Activated CD8-positive, alpha-beta memory T cell treated with anti-CD3 and anti-CD28 coated beads for 24 hours (primary cell): ENCODE data around the gene SRRM2.

Source experiments
- DNase-seq: peaks from one replicate; pipeline ENCODE4 v3.0.0-alpha.2; 2020

Gene SRRM2

GRCh38 chr16:2740476-2740875, 12.0 kb upstream of the SRRM2 start:
- no peak for DNase-seq

GRCh38 chr16:2741168-2741567, 11.3 kb upstream of the SRRM2 start:
- DNase-seq = no peak

DNA sequence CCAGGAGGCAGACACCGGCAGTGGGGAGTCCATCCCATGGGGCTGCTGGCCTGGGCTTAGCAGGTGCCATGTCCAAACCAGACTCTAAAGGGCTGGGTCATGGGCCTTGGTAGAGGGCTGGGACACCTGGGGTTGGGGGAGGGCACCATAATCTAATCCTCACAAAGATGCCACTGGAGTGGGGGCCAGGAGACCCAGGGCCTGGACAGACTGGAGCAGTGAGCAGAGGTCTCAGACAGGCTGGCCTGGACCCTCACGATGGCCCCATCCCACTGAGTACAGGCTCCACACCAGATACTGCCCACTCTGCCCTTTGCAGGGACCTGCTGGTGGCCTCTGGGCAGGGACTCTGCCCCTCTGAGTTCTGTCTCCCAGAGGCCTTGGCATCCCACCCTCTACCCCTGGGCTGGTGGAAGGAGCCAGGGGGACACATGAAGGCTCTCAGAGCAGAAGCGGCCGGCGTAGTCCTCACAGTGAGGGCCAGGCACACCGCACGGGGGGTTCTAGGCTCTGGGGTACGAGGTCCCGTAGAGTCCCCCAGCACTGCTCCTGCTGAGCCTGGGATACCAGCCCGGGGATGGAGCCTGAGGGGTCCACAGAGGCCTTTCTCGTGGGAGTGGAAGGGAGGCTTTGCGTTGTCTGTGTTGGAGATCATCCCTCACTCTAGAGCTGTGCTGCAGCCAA, 10.0 kb upstream of the SRRM2 start:
- DNase-seq = no peak

DNA sequence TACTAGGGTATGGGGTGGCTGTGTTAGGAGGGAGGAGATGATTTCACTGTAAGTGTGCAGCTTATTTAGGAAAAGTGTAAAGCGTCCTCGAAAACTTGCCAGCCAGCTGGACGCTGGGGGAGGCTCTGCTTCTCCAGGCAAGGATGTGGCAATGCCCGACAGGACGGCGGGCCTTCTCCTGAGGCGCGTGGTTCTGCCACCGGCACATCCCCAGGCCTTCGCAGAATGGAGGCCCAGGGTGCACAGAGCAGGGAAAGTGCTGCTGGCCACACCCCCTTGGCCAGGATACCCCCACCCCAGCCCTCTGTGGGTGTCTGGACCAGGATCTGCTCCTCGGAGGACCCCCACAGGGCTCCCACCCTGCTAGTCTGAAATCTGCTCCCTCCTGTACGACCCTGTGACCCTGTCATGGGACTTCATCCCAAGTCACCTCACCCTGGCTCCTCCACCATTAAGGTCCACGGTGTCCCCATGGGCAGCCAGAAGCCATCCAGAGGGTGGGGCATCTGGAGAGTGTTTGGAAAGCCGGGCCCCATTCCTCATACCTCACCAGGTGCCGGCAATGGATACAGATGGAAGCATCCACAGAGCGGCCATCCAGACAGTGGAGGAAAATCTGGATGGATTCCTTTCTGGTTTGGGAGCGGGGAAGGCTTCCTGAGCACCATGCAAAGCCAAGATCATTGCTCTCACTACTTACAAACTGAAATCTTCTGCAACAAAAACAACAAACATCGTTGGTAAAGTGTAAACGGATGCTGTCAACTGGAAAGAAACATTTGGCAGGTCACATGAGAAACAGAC, 9.2 kb upstream of the SRRM2 start:
- DNase-seq = no peak

- no peak for DNase-seq
These were observed 7.7 kb upstream of the SRRM2 start for GRCh38 chr16:2744711-2745110.

DNA sequence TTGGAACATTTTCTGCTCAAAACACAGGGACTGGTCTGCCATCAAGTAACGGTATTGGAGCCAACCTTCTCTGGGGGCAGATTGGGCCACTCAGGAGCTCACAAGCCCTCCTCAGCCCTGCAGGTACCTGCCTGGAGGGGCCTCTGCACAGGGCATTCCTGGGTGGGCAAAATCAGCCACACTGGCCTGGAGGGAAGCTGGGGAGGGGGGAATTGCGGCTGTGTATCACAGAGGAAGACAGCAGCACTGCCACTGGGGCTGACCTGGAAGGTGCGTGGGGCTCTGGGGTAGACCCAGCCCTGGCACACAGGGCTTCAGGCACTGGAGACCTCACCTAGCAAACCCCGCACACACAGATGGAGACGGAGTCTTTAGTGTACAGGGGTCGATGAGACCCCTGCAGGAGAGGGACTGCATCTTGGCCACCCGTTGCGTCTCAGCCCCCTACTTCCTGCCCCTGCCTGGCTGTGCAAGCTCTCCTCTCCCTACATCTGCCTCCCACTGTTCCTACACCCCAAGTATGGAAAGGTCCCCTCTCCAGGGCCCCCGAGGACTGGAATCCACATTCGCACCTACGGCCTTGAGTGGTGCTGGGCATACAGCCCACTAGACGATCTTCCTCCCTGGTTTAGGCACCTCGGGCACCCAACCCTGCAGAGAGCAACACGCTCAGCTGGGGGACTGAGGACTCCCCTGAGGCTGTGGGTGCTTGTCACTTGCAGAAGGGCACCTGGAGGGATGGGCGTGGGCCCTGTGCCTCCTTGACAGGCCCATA, 7.1 kb upstream of the SRRM2 start:
- DNase-seq = no peak

- no peak for DNase-seq
These were observed 6.5 kb upstream of the SRRM2 start for GRCh38 chr16:2745961-2746360.

DNA sequence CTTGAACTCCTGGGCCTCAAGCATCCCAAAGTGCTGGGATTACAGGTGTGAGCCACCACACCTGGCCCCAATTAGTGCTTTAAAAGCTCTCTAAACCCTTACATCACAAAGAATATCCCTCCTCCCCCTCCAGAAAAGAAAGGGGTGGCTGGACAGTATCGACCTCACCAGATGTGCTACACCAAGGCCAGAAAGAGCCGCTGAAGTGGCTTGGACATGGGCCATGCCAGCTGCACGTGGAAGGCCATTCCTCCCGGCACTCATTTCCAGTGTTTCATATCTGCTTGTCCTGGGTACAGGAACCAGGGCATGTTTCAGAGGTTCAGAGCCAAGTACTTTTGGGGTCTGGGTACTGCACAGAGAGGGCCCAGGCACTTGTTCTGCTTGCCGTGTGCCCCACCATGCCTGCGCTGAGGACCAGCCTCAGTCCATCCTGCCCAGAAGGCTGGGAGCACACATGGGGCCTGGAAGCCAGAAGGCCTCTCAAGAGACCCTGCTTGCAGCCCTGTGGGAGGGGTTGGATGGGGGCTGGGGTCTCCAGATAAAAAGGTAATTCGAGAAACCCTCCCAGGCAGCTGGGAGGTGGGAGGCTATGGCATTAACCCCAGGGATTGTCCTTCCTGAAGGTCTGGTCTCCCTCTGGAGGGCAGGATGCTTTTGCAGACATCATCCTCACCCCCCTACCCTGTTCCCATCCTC, 3.5 kb upstream of the SRRM2 start:
- no peak for DNase-seq

GRCh38 chr16:2749476-2749875, 3.0 kb upstream of the SRRM2 start:
- no peak for DNase-seq

- no peak for DNase-seq
These were observed 2.5 kb upstream of the SRRM2 start for GRCh38 chr16:2749936-2750335.

- no peak for DNase-seq
These were observed 832 bp upstream of the SRRM2 start for GRCh38 chr16:2751577-2752034.

DNA sequence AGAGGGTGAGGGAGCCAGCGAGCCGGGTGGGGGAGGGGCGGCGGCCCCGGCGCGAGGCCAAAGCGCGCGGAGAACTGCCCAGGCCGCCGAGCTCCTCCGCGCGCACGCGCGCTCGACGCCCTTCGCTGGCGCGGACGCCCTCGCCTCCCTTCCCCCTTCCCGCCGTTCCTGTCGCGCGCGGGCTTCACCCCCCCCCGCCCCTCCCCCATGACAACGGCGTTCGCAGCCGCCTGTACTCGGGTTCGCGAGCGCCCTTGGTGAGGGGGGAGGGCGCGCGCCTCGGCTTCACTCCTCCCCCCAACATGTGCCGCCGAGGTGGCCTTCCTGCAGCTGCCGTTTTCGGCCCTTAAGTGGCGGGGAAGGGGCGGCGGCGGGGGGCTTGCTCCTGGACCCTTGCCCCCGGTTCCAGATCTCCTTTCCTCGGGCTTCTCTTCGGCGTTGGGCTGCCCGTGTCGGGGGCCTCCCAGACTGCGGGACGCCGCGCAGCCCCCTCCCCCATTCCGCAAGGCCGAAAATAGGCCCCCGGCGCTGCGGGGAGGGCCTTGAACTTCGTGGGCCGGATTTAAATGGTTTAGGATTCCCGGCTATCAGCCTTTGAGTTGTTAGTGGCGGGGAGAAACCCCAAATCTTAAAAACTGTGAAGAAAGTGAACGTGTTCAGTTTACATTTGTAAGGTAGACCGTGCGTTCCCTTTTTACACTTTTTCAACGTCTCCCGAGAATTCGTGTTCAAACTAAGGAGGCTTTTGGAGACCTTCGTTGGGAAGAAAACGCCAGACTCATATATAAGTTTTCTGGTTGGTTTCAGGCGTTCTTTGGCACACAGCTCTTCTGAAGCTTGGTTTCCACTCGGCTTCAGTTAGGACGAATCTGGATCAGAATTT, 653 bp downstream of the SRRM2 start:
- DNase-seq = no peak

DNA sequence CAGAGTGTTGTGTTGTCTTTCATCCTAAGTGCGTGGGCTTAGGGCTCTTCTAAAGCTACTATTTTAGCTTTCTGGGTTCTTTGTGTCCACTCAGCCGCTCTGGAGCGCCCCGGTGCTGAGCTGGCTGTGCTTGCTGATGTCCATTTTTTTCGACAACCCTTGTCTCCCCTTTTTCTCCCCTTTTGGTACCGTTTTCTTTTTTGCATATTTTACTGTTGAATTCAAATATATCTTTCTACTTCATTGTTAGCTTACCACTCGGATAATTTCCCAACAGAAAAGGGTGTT, 1.2 kb downstream of the SRRM2 start:
- no peak for DNase-seq

GRCh38 chr16:2755158-2755557, 2.7 kb downstream of the SRRM2 start:
- no peak for DNase-seq

GRCh38 chr16:2756288-2757015, 4.0 kb downstream of the SRRM2 start:
- no peak for DNase-seq

DNA sequence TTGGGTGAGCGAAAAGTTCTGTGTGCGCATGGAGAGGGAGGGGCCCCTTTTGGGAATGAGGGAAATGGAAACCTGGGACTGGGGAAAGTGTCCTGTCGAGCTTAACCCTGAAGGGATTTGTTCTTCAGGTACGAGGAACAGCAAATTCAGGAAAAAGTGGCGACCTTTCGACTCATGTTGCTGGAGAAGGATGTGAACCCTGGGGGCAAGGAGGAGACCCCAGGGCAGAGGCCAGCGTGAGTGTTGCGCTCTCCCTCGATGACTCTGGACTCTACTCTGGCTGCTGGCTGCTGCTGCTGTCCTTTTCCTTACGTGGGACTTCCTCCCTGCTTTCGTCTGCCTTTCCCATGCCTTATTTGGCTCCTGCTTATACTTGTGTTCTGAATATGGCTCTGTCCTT, 4.9 kb downstream of the SRRM2 start:
- no peak for DNase-seq

DNA sequence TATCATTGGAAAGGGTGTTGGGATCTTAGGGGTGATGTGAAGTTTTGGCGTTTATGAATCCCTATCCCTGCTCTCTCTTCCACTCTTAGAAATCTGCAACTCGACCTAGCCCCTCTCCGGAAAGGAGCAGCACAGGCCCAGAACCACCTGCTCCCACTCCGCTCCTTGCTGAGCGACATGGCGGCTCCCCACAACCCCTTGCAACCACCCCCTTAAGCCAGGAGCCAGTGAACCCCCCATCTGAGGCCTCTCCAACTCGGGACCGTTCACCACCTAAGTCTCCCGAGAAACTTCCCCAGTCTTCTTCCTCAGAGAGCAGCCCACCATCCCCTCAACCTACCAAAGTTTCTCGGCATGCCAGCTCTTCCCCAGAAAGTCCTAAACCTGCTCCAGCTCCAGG, 9.0 kb downstream of the SRRM2 start:
- no peak for DNase-seq

GRCh38 chr16:2761886-2762583, 9.6 kb downstream of the SRRM2 start:
- DNase-seq = no peak

DNA sequence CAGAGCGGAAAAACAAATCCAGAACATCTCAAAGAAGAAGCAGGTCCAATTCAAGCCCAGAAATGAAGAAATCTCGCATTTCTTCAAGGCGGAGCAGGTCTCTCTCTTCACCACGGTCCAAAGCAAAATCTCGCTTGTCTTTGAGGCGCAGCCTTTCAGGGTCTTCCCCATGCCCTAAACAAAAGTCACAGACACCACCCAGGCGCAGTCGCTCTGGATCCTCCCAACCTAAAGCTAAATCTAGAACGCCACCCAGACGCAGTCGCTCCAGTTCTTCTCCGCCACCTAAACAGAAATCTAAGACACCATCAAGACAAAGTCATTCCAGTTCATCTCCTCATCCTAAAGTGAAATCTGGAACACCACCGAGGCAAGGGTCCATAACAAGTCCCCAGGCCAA, 10.3 kb downstream of the SRRM2 start:
- DNase-seq = no peak

- no peak for DNase-seq
These were observed 10.7 kb downstream of the SRRM2 start for GRCh38 chr16:2763173-2763572.

- no peak for DNase-seq
These were observed 12.3 kb downstream of the SRRM2 start for GRCh38 chr16:2764718-2765117.
